Activated CD8-positive, alpha-beta memory T cell treated with anti-CD3 and anti-CD28 coated beads for 24 hours (primary cell): ENCODE results near the gene RAPSN.

Source experiments
- DNase-seq: peaks from one replicate; pipeline ENCODE4 v3.0.0-alpha.2; 2020

The RAPSN gene

GRCh38 chr11:47464483-47464882 is 15.5 kb upstream of the RAPSN start:
- DNase-seq: no peak

DNA sequence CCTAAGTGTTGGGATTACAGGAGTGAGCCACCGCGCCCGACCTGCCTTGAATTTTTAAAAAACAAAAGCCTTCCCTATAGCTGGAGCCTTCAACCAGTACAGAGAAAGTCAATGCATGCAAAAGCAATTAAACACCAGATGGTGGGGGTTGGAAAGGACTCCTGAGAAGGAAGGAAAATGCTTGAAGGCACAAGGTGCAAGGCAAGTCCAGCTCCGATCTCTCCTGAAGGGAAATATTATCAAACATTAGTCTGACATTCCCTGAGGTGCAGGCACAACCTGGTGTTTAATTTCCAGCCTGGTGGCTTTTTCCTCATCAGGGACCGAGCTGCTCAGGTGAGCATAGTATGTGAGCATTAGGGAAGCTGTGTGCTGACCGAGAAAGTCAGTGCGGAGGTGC is 12.9 kb upstream of the RAPSN start:
- DNase-seq: no peak

- DNase-seq: no peak
These were observed 11.8 kb upstream of the RAPSN start for GRCh38 chr11:47460571-47461235.

GRCh38 chr11:47454258-47454671 is 5.3 kb upstream of the RAPSN start:
- DNase-seq: peak; percentile 62

GRCh38 chr11:47453365-47453764 is 4.4 kb upstream of the RAPSN start:
- no peak for DNase-seq

DNA sequence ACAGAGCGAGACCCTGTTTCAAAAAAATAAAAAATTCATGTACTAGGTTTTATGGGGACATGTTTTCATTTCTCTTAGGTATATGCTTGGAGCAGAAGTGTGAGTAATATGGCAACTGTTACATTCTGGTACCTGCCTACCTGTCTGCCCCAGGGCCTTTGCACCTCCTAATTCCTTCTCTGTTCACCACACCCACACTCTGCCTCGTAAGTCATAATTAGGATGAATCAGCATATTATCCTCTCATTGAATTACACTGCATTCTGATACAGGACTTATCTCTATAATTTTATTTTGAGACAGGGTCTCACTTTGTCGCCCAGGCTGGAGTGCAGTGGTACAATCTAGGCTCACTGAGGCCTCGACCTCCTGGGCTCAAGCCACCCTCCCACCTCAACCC is 3.1 kb upstream of the RAPSN start:
- no peak for DNase-seq

DNA sequence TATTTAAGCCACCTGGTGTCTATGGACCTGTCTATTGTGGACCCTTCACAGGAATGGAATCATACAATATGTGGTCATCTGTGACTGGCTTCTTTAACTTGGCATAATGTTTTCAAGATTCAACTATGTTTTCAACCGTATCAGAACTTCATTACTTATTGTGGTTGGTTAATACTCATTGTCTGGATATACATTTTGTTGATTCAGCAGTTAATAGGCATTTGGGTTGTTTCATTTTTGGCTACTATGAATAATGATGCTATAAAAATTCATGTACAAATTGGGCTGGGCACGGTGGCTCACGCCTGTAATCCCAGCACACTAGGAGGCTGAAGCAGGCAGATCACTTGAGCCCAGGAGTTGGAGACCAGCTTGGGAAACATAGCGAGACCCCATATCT is 2.5 kb upstream of the RAPSN start:
- no peak for DNase-seq

- no peak for DNase-seq
These were observed 605 bp upstream of the RAPSN start for GRCh38 chr11:47449541-47449940.

DNA sequence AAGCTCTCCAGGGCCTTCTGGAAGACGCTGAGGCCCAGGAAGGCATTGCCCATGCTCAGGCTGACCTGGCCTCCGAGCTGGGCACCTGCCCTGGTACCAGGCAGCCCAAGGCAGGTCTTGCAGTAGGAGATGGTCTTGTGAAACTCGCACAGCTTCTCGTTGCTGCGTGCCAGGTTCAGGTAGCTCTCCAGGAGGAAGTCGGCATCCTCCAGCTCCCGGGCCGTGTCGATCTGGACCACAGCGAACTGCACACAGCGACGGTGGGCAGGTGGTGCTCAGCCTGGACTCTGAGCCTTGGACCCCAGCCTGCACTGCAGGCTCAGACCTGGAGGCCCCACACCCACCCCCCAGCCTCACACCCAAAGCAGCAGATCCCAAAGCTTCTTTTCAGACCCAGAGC is 1.0 kb downstream of the RAPSN start:
- DNase-seq: no peak

GRCh38 chr11:47446833-47447232 is 2.1 kb downstream of the RAPSN start:
- DNase-seq: no peak

- DNase-seq: no peak
These were observed 3.1 kb downstream of the RAPSN start for GRCh38 chr11:47445840-47446239.

GRCh38 chr11:47443817-47444216 is 5.1 kb downstream of the RAPSN start:
- no peak for DNase-seq

GRCh38 chr11:47443028-47443700 is 5.8 kb downstream of the RAPSN start:
- no peak for DNase-seq

- DNase-seq: no peak
These were observed 6.4 kb downstream of the RAPSN start for GRCh38 chr11:47442514-47442913.

DNA sequence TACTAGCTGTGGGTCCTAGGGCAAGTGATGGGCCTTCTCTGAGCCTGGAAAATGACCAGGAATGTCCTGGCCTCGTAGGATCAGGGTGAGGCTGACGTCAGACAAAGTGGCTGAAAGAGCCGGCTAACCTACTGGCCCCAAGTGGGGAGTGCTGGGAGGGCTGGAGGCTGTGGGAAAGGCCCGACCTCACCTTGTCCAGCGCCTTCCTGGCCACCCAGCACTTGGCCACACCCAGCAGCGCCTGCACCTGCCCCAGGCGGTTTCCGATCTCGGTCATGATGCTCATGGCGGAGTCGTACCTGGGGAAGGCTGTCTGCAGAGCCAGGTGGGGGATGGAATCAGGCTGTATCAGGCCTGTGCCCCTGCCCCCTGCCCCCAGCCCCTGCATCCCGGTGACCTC is 7.5 kb downstream of the RAPSN start:
- DNase-seq: no peak

DNA sequence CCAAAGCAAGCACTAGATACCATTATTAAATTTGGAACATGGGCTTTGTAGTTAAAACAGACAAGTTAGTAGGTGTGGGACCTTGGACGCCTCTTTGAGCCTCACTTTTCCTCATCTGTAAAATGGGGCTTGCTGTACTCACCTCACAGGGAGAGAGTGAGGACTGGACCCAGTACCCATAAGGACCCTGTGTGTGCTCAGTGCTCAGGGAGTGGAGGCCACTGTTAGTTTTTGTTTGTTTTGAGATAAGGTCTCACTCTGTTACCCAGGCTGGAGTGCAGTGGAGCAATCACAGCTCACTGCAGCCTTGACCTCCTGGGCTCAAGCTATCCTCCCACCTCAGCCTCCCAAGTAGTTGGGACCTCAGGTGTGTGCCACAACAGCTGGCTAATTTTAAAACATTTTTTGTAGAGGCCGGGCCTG is 8.9 kb downstream of the RAPSN start:
- no peak for DNase-seq

- no peak for DNase-seq
These were observed 10.2 kb downstream of the RAPSN start for GRCh38 chr11:47438721-47439120.

DNA sequence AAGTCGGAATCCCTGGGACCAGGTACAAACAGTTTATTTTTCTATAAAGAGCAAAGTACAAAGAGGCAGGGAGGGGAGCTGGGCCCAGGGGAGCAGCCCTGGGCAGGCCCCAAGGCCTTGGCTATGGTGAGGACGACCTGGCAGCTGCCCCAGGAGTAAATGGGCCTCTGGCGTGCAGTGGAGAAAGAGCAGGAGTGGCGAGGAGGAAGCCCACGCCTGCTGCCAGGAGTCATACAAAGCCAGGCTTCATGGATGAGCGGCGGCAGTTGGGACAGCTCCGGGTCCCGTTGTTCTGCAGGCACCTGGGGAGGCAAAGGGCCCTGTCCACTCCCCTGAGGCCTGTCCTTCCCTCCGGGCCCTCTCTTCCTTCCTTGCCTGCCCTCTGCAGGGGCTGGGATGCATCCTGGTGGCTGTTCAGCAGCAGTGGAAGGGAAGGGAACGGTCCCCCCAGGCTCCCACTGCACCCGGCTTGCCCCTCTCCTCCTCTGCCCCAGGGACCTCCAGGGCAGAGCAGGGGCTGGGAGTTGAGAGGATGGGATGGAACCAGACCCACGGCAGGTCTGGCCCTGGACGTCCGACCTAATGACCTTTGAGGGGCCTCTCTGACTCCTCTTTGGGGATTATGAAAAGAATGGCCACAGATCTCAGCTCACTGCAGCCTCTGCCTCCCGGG is 11.1 kb downstream of the RAPSN start:
- no peak for DNase-seq

DNA sequence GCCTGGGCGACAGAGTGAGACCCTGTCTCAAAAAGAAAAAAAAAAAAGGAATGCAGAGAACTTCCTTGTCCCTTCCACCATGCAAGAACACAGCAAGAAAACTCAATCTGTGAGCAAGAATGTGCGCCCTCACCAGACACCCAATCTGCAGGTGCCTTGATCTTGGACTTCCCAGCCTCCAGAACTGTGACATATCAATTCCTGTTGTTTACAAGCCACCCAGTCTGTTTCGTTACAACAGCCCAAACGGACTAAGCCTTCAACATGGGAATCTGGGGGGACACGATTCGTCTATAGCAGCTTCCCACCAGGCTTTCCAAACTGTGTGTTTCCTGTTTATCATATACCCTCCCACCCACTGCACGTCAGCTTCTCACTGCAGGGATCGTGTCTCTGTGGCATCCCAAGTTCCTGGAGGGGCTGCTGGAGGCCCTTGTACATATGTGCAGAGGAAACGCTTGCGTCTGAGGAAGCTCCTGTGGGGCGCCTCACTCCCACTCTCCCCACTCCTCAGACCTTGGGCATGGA is 11.7 kb downstream of the RAPSN start:
- no peak for DNase-seq

GRCh38 chr11:47436726-47437125 is 12.2 kb downstream of the RAPSN start:
- DNase-seq: no peak

DNA sequence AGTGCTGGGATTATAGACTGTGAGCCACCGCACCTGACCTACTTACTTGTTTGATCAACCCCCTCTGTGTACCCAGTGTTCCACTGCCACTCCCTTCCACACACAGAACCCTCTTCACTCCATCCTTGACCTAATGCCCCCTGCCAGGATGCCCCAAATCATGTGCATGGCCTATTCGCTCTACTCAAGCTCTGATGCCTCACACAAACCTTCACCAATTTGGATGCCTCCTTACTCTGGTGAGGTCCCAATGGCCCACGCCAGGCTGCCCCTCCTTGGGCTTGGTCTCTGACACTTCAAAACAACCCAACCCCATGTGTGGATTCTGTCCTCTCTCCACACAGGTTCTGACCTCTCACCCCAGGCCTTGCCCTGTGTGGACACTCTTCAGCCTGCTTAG is 13.2 kb downstream of the RAPSN start:
- no peak for DNase-seq

- no peak for DNase-seq
These were observed 14.7 kb downstream of the RAPSN start for GRCh38 chr11:47434011-47434786.

- DNase-seq: no peak
These were observed 15.8 kb downstream of the RAPSN start for GRCh38 chr11:47433157-47433556.
